HCT116 (cell line): ENCODE measurements around the gene TGFBR3L.

Source experiments
- POLR2A ChIP-seq: IDR thresholded peaks from 2 replicates; pipeline ENCODE4 v1.7.0; 2011; ENCODE audit warnings: borderline replicate concordance; ENCODE audit not compliant: insufficient read depth, insufficient read length; ENCODE audit errors: extremely low read depth
- SIN3A ChIP-seq: IDR thresholded peaks from 2 replicates; pipeline ENCODE4 v1.6.1; 2012; ENCODE audit warnings: low read depth
- ZNF274 ChIP-seq: fragments of 200-500 bp; sonication (Bioruptor generic); IDR thresholded peaks from 2 replicates; pipeline ENCODE4 v1.6.1; 2014; ENCODE audit warnings: mild to moderate bottlenecking, low read depth, low read length, inconsistent platforms

DNA sequence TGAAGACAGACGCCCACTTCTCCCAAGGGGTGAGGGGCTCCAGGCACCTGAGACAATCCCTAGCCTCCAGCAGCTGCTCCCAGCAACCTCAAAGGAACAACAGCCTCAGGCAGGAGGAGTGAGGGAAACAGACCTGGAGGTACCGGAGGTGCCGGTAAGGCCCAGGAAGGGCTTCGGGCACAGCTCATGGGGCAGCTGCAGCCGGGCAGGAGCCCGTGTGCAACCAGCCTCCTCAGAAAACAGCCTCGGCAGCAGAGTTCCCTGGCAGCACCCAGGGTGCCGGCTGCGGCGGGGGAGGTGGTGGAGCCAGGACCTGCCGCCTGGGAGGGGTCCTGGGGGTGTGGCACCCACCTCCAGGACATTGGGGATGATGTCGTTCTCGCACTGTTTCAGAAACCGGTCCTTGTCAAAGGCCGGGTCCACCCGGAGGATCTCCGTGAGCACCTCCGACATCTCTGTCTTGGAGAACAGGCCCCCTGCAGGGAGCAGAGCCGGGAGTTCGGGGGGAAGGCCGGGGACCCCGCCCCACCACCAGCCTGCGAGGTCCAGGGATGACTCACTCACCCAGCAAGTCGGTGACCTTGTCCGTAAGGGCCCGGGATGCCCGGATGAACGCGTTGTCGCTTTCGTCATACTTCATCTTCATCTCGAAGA, 17.8 kb downstream of the TGFBR3L start:
- no peak for TF ChIP-seq POLR2A
- TF ChIP-seq SIN3A, result no peak
- TF ChIP-seq ZNF274, result no peak
